ENCODE results near the gene ZMYM1. TPM values are rescaled to one million over a fixed set of nuclear protein-coding genes. Genes with fewer than 3 reads are reported as not detected.

The ZMYM1 gene
- total RNA-seq, 2 donors from 2014 or later, result 1.8 to 3.5 TPM

Other genes with a start within 250 kb of the ZMYM1 start
- gene SMIM12, start 219.6 kb upstream of the ZMYM1 start, total RNA-seq, result 10 to 100 TPM; 30.3 to 60.0 TPM
- 1 to 10 TPM; 1.3 TPM for gene DLGAP3, start 149.7 kb upstream of the ZMYM1 start, total RNA-seq
- 10 to 100 TPM; 13.1 to 17.3 TPM for gene TMEM35B, start 94.0 kb upstream of the ZMYM1 start, total RNA-seq
- 10 to 100 TPM; 14.4 to 24.8 TPM for gene ZMYM6, start 47.4 kb upstream of the ZMYM1 start, total RNA-seq
- gene SFPQ, start 113.8 kb downstream of the ZMYM1 start, total RNA-seq, result 100 to 1,000 TPM; 228 to 318 TPM
- gene ZMYM4, start 189.3 kb downstream of the ZMYM1 start, total RNA-seq, result 10 to 100 TPM; 21.4 to 29.3 TPM

Measured in activated T-helper 17 cell treated with anti-CD3 and anti-CD28 coated beads, Interleukin-2, amount 50 U/mL, for 72 hours (primary cell).